Measurements from ENCODE around the gene UBAC1. TPM values are rescaled to one million over a fixed set of nuclear protein-coding genes. Genes with fewer than 3 reads are reported as not detected.

UBAC1 gene
- total and polyA plus RNA-seq, 9 of the 15 experiments (the other 6 are each of a cell fraction or from before 2014, with no cell fraction given), result 94.0 to 399 (median 228) TPM

- TF ChIP-seq HMGXB4 (CRISPR knock-in tag; IDR thresholded peaks at IDR 0.05) (no peak), SP2 (IDR thresholded peaks at IDR 0.05; ENCODE audit: extremely low read depth, low read depth, low read length, poor library complexity, severe bottlenecking) (no peak), MAZ (CRISPR knock-in tag; conservative IDR thresholded peaks at IDR 0.05 in 1 of 2, IDR thresholded peaks at IDR 0.05 in 1 of 2) (0 out of 4 replicates have a peak, but pooled peaks of 1 of the 2 experiments have one; percentile 13), CBX2 (IDR thresholded peaks at IDR 0.05; ENCODE audit: insufficient read depth, low read length, poor library complexity, severe bottlenecking) (peak; percentile 37), ELF4 (CRISPR knock-in tag; IDR thresholded peaks at IDR 0.05) (no peak), CBX3 (IDR thresholded peaks at IDR 0.05; ENCODE audit: borderline replicate concordance in 1 of 2, low read length in 2 of 2) (peak in 1 of 2 experiments; percentile 75; a peak in 1 of 3 replicates), ZNF507 (tag; conservative IDR thresholded peaks at IDR 0.05) (no peak), TEAD4 (IDR thresholded peaks at IDR 0.05; ENCODE audit: low read length) (peak; percentile 40; the same call in 1 of the 2 replicates), TEAD4 (CRISPR knock-in tag; IDR thresholded peaks at IDR 0.05; ENCODE audit: borderline replicate concordance) (no peak), U2AF2 (optimal IDR thresholded peaks at IDR 0.05; ENCODE audit: low read depth, low read length) (no peak), LEF1 (IDR thresholded peaks at IDR 0.05) (no peak), NONO (IDR thresholded peaks at IDR 0.05; ENCODE audit: low read depth in 2 of 2, low read length in 1 of 2) (no peak), GMEB1 (CRISPR knock-in tag; IDR thresholded peaks at IDR 0.05) (no peak), MAX (CRISPR knock-in tag; IDR thresholded peaks at IDR 0.05) (peak; percentile 52; the same call in 1 of the 2 replicates), FOXO4 (CRISPR knock-in tag; IDR thresholded peaks at IDR 0.05) (no peak), HES1 (IDR thresholded peaks at IDR 0.05; ENCODE audit: low read depth) (peak; percentile 18; the same call in 1 of the 2 replicates), RBM34 (IDR thresholded peaks at IDR 0.05; ENCODE audit: borderline replicate concordance, insufficient read depth, low read length) (no peak), ZNF76 (CRISPR knock-in tag; IDR thresholded peaks at IDR 0.05; ENCODE audit: borderline replicate concordance) (no peak), CBFA2T2 (conservative IDR thresholded peaks at IDR 0.05) (no peak)
Measured at GRCh38 chr9:135983208-135984071, 22.3 kb upstream of the UBAC1 start (continued).
